ENCODE measurements around the gene DKK3.

Gene DKK3

DNA sequence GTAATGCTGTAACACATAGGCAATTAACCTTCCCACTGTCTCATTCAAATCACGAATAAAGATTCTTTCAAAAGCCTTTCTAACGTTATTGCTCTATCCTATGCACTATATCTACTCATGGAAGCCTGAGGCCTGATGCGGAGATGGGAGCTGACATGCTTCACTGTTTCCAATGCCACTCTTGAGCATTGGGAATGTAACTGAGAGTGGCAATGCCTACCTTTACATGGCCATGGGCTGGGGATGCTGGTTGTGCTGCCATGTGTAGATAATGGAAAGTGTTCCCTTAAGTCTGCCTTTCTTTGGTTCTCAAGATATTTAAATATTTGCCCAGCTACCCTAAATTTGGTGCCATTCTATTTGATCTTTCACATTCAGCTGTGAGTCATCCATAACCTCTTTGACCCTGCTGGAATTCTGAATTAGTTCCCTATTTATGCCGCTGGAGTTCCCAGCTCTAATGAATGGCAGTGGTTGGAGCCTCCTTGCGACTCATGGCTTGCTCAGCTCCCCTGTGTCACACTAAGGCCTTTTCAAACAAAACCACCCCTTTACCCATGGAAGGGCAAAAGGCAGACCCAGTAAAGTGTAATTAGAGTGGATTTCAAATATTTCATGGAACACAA, 21.4 kb upstream of the DKK3 start:
- DNase-seq = no peak

DNA sequence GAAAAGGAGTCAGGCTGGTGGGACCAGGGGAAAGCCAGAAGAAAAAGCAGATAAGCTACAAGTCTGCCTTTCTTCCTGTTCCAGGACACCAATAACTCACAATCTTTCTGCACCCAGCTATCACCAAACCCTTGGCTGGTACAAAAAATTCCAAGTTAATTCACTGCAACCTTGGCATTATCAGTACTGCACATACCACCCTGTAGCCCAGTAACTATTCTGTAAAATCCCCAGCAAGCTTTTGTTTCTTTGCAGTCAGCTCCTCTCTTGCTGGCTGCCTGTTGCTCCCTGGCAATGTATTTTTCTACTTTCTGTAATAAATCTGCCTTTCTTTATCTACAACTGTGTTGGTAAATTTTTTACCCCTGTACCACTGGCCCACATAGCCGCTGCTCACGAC, 20.7 kb upstream of the DKK3 start:
- no peak for DNase-seq

GRCh38 chr11:12028303-12028702, 19.9 kb upstream of the DKK3 start:
- no peak for DNase-seq

GRCh38 chr11:12026331-12027211, 18.1 kb upstream of the DKK3 start:
- DNase-seq = no peak

DNA sequence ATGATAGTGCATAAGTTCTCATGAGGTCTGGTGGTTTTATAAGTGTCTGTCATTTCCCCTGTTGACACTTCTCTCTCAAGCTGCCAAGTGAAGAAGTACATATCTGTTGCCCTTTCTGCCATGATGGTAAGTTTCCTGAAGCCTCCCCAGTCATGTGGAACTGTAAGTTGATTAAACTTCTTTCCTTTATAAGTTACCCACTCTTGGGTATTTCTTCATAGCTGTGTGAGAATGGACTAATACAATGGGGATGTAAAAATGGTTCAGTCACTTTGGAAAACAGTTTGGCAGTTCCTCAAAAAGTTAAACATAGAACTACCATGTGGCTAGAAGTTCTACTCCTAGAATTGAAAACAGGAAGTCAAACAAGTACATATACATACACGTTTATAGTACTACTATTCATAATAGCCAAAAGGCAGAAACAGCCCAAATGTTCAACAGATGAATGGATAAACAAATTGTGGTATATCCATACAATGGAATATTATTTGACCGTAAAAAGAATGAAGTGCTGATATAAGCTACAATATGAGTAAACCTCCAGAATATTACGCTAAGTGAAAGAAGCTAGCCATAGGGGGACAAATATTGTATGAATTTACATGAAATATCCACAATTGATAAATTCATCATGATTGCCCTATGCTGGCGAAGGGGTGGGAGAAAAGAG, 16.0 kb upstream of the DKK3 start:
- DNase-seq = no peak

- no peak for DNase-seq
Observed at GRCh38 chr11:12023015-12023414, 14.6 kb upstream of the DKK3 start.

GRCh38 chr11:12020546-12020945, 12.1 kb upstream of the DKK3 start:
- DNase-seq = no peak

GRCh38 chr11:12019866-12020416, 11.5 kb upstream of the DKK3 start:
- no peak for DNase-seq

GRCh38 chr11:12019337-12019736, 10.9 kb upstream of the DKK3 start:
- DNase-seq = no peak

DNA sequence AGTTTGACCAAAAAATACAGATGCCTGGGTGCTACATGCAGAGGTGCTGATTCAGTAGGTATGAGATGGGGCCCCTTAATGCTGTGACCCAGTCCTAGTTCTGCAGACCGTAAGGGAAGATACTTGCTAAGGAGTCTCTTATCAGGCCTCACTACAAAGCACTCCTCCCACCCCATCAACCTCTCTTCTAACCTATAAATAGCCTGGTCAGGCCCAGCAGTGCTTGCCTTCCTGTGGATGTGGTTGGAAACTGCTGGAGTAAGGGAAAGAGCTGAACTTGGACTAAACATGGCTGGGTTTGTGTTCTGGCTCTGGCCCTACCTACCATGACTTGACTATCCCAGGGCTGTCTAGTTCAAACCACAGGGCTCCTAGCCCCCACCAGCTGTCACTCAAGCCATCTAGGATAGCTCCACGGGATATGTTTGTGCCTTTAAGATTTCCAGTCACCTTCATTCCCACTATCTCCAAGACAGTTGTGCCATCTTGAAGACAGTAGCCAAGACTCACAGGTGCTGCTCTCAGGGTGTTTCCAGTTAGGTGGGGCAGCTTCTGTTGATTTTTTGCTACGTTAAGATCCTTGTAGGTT, 9.5 kb upstream of the DKK3 start:
- no peak for DNase-seq

GRCh38 chr11:12017243-12017678, 8.8 kb upstream of the DKK3 start:
- no peak for DNase-seq

GRCh38 chr11:12016246-12016645, 7.8 kb upstream of the DKK3 start:
- DNase-seq = no peak

DNA sequence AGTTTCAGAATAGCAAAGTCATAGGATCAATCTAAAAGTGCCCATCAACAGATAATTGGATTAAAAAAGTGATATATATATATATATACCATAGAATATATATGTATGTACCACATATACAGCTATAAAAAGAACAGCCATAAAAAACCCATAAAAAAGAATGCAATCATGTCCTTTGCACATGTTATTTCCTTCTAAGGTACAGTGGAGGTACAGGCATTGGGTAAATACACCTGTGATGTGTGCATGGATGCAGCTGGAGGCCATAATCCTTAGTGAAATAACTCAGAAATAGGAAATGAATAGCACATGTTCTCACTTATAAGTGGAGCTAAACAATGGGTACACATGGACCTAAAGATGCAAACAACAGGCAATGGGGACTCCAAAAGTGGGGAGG, 7.1 kb upstream of the DKK3 start:
- DNase-seq = no peak

- no peak for DNase-seq
Observed at GRCh38 chr11:12013781-12014180, 5.4 kb upstream of the DKK3 start.

- DNase-seq = no peak
Observed at GRCh38 chr11:12009617-12010321, 1.3 kb upstream of the DKK3 start.

DNA sequence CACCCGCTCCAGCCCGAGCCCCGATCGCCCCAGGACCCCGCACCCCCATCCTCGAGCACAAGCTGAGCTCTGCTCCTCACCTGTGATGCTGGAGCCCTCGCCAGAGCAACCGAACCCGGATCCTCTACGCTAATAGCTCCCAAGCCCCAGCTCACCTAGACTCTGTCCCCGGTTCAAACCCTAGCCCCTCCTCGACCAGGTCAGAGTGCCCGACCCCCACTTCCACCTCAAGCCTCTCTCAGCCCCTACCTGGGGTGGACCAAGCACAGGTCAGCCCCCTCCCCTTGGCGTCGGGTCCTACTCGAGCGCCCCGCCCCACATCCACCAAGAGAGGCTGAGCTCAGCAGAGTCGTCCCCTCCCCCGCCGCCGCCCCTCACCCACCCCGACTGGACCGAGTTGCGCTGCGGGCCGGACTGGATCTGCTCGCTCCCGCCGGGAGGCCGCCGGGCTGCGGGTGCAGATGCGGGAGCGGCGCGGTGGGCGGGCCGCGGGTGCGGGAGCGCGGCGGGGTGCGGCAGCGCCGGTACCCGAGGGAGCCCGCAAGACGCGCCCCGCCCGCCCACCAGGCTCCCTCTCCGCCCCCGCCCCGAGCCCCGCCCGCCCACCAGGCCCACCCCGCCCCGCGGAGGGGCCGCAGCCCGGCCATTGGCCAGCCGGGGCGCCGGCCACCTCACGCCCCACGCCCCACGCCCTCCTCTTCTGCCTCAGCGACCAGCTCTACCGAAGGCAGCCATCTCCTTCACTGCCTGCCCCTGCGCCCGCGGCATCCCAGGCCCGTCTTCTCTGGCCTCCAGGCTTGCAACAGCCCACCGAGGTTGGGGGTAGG, 577 bp upstream of the DKK3 start:
- DNase-seq = no peak

- DNase-seq = no peak
Observed at GRCh38 chr11:12007230-12007593, 1.2 kb downstream of the DKK3 start.

DNA sequence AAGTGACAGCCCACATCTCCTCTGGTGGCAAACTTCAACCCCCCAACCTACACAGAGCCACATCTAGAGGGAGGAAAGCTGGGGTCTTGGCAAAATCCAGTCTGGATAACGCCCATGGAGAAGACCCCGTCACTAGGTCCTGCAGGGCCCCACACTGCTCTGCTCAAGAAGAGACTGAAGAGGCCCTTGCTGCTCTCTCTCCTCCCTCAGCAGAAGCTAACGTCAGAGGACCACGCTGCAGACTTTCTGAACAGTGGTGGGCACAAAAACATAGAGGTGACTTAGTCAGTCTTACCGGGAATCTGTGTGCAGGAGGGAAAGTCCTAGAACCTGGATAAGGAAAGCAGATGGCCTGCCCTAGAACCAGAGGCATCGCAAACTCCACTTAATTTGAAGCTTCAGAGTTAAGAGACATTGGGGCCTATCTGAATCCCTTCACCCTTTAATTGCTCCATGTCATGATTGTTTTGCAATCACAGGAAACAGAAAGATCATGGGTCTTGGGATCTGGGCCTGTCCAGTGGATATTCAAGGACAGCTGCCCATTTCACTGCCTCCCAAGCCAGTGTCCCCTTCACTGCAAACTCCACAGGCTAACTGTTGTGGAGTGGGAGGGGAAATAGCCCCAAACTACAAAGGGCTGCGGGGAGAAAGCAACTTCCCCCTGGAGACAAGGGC, 1.7 kb downstream of the DKK3 start:
- no peak for DNase-seq

- no peak for DNase-seq
Observed at GRCh38 chr11:12005476-12005875, 3.0 kb downstream of the DKK3 start.

DNA sequence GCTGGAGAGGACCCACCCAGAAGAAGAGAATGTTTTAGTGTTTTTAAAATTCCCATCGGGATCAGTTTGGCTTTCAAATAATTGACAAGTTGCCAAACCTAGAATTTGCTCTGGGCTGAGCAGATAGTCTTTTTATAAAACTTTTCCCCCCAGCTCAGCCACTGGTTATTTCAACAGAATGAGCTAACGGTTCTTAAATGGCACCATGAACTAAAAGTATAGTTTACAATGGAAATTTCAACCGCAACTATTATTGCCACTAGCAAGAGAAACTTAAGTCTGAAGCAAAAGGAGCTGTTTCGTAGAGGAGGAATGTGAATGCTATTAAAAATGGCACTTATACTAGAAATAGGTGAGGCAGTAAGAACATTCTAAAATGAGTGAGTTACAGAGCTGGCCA, 3.4 kb downstream of the DKK3 start:
- DNase-seq = no peak

DNA sequence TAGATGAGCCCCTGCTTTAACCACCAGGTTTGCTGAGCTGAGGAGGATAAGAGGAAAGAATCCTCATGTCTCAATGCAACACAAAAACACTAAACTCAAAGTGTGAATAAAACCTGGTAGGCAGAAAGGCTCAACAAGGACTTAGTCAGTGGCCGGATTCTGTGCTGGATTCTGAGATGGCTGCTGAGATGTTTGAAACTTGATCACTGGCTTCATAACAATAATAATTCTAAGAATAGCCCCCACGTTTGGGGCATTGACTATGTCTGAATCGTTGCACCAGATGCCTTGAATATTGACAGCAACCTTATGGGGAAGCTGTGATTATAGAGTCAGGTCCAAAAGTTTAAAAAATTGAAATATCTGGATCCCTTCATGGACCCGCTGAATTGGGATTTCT, 4.6 kb downstream of the DKK3 start:
- DNase-seq = no peak

All from activated CD4-positive, alpha-beta T cell treated with anti-CD3 and anti-CD28 coated beads, Interleukin-10, Interleukin-2, amounts not matched to agents 100 ng/mL and 50 ng/mL, durations not matched to agents 16 hours and 8 hours (primary cell).